Activated T-cell treated with anti-CD3 and anti-CD28 coated beads for 4 hours (primary cell): ENCODE results near the gene TMEM242.

ENCODE experiments used
- DNase-seq: peaks from one replicate; pipeline ENCODE4 v3.0.0-alpha.2; 2020

TMEM242 gene

DNA sequence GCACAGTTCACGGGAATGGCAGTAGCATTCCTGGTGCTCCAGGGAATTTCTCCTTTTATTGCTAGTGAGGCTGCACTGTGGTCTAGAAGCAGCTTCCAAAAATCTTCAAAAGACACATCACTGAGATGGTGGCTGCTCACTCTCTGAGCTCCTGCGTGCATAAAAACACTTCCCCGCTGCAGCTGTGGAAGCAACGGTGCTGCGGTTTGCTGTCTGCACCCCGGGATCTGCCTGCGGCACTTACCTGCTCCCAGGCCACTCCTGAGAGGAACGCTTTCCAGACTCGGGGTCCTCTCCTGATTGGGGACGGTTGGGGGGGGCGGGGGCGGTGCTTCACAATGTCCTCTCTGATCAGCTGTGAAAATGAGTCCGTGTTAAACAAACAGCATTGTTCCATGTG lies 77.9 kb downstream of the TMEM242 start:
- DNase-seq: no peak

DNA sequence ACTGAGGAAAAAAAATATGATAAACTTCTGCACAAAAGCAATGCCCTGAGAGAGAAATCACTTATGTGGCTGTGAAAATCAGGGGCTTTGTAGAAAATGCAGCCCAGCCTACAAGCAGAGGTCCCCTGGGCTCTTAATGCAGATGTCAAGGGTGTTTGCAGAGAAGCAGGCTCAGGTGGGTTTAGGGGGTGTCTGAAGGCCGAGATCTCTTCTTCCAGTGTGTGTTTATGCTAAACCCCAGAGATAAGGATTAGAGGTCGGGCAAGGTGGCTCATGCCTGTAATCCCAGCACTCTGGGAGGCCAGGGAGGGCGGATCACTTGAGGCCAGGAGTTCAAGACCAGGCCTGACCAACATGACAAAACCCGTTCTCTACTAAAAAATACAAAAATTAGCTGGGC lies 78.5 kb downstream of the TMEM242 start:
- no peak for DNase-seq

DNA sequence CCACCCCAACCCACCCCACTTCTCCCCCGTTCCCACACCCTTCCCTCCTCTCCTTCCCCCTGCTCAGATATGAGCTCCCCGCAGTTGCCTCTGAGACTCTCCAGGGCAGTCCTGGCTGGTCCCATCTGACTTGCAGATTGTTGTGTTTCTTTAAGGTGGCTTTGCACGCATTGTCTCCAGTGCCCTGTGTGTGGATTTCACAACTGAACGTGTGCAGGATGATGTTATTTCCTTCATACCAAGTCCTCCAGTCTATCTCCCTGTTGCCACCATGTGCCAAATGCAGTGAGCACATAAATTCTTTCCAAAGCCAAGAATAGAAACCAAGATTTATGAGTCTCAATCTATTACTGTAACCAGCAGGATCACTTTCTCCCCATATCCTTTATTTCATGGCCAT lies 79.1 kb downstream of the TMEM242 start:
- DNase-seq: no peak

DNA sequence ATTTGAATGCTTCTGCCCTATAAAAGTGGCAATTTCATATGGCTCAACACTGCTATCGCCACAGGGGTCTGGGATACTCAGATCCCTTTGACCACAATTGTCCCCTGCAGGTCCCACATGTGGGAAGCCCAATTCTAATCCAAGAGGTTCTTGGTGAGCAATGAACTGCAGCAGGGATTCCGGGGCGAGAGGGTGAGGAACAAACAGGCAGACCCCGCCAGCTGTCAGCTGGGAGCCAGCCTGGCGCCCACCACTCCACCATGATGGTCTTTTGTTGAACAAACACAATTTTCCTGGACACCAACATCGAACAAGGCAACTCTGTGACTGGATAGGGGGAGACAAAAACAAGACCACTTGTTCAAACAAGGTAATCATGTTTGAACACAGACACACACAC lies 80.5 kb downstream of the TMEM242 start:
- no peak for DNase-seq

DNA sequence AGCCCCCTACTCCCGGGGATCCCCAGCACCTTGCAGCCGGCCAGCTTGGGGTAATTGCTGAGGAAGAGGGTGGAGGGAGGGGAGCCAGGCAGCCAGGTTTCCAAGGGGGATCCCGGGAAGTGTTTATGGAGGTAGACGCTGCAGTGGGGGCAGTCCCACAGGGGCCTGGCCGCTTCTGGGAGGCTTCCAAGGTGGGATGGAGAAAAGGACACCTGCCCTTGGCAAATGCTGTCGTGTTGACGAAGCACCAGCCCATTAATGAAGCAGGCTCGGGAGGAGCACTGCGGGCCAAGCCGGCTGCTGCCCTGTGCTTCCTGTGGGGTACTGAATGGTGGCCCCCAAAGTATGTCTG lies 82.4 kb downstream of the TMEM242 start:
- DNase-seq: no peak

DNA sequence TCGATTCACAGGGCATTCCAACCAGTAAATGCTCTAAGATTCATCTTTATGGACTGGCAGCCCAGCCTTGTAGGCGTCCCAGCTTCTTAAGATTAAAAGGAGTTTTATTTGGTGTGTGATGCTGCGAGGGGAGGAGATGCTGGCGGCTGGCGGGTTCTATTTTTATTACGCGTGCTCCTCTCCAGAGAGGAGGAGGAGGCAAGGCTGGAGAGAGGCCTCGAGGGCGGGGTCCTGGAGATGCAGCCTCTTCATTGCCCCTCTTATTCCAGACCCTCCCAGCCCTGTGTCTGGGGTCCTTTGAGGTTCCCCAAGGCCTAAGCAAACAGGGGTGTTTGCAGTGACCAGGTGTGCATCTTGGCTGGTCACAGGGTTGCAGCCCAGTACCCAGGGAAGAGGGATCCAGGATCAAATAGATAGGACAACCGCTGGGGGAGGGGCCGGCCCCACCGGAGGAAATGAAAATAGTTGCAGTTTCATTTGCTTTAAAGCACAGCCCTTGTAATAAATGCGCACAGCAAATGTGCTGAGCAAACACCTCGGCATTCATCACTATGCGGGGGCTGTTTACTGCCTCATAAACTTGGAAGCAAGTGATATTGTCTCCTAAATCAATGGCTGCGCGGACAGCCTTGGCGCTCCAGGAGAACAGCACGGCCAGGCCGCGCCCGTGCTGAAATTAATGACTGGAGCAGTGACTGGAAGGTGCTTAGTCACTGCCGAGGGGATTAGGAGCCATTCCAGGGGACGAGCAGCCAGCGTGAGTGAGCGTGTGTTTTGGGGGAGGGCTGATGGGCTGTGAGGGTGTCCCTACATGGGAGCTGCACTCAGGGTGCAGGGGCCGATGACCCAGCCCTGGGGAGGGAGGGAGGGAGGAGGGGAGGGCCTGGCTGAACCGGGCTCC lies 83.0 kb downstream of the TMEM242 start:
- no peak for DNase-seq

DNA sequence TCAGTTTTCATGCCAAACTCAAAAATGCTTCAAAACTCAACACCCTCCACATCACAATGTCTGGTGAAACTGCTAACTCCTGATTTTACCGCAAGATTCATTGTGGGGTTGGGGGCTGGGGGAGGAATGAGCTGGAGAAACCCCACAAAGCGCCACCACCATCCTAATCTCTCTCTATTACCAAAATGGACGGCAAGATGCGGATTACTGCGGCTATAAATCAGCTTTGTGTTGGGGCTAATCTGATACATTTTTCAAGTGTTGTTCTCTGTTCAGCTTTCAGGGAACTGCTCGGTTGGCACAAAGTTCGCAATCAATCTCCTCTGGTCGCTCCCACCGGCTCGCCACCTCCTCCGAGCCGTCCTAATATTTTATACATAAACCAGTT lies 83.7 kb downstream of the TMEM242 start:
- no peak for DNase-seq
